Measurements from ENCODE around the gene MRPL34. TPM values are rescaled to one million over a fixed set of nuclear protein-coding genes. Genes with fewer than 3 reads are reported as not detected.
A peak's percentile ranks its signal among the peaks of the same experiment; 100 is the strongest.

The MRPL34 gene
- total RNA-seq, 1 experiment from 2014 or later = 65.8 TPM

GRCh38 chr19:17314007-17314593 is 8.4 kb downstream of the MRPL34 start:
- no TSS peak for BruUV-seq (replicated peaks)
- Mint-ChIP-seq H3K36me3 (ENCODE audit: insufficient read depth, unreplicated experiment) (peaks cover 37% of the 10 kb centered on the region), H3K27me3 (ENCODE audit: insufficient read depth, unreplicated experiment) (no peaks in the 10 kb centered on the region), H3K27ac (ENCODE audit: low read depth, unreplicated experiment) (no peak overlapping the region), H3K4me3 (ENCODE audit: unreplicated experiment) (no peak overlapping the region), H3K4me1 (ENCODE audit: insufficient read depth, unreplicated experiment) (peaks cover 22% of the 10 kb centered on the region), H3K9me3 (ENCODE audit: unreplicated experiment) (no peaks in the 10 kb centered on the region)
- CTCF ChIA-PET = interaction anchor here (0.6 kb wide), 1 partner anchor 34 kb away, joined by 3 read pairs; no protein-coding TSS in a partner anchor
- no peak for DNase-seq (ENCODE audit: unreplicated experiment)
- TF ChIP-seq CTCF (IDR thresholded peaks at IDR 0.05; ENCODE audit: unreplicated experiment) = no peak
- intact Hi-C loops (cut with micrococcal nuclease) = no loop called here
- POLR2A ChIA-PET = interaction anchor here (0.6 kb wide), 1 partner anchor 428 kb away, joined by 3 read pairs; no protein-coding TSS in a partner anchor

GRCh38 chr19:17318966-17319365 is 13.3 kb downstream of the MRPL34 start:
- POLR2A ChIA-PET = interaction anchor here (0.7 kb wide), 1 partner anchor 12 kb away, joined by 3 read pairs; no protein-coding TSS in a partner anchor
- CTCF ChIA-PET = no interaction called here
- no peaks in the 10 kb centered on the region for H3K9me3 Mint-ChIP-seq (ENCODE audit: unreplicated experiment)
- no TSS peak for BruUV-seq (replicated peaks)
- H3K27me3 Mint-ChIP-seq (ENCODE audit: insufficient read depth, unreplicated experiment) = no peaks in the 10 kb centered on the region
- TF ChIP-seq CTCF (IDR thresholded peaks at IDR 0.05; ENCODE audit: unreplicated experiment) = no peak
- no peaks in the 10 kb centered on the region for H3K4me1 Mint-ChIP-seq (ENCODE audit: insufficient read depth, unreplicated experiment)
- H3K27ac Mint-ChIP-seq (ENCODE audit: low read depth, unreplicated experiment) = no peak overlapping the region
- H3K36me3 Mint-ChIP-seq (ENCODE audit: insufficient read depth, unreplicated experiment) = peaks cover 65% of the 10 kb centered on the region
- H3K4me3 Mint-ChIP-seq (ENCODE audit: unreplicated experiment) = no peak overlapping the region
- DNase-seq (ENCODE audit: unreplicated experiment) = no peak
- intact Hi-C loops (cut with micrococcal nuclease) = no loop called here

GRCh38 chr19:17319473-17320238 is 14.0 kb downstream of the MRPL34 start:
- Mint-ChIP-seq H3K27me3 (ENCODE audit: insufficient read depth, unreplicated experiment) (no peaks in the 10 kb centered on the region), H3K27ac (ENCODE audit: low read depth, unreplicated experiment) (no peak overlapping the region), H3K9me3 (ENCODE audit: unreplicated experiment) (no peaks in the 10 kb centered on the region), H3K4me1 (ENCODE audit: insufficient read depth, unreplicated experiment) (no peaks in the 10 kb centered on the region), H3K4me3 (ENCODE audit: unreplicated experiment) (no peak overlapping the region), H3K36me3 (ENCODE audit: insufficient read depth, unreplicated experiment) (peaks cover 63% of the 10 kb centered on the region)
- CTCF ChIA-PET = no interaction called here
- POLR2A ChIA-PET = interaction anchor here (0.7 kb wide), 1 partner anchor 13 kb away, joined by 3 read pairs; no protein-coding TSS in a partner anchor
- DNase-seq (ENCODE audit: unreplicated experiment) = no peak
- no peak for TF ChIP-seq CTCF (IDR thresholded peaks at IDR 0.05; ENCODE audit: unreplicated experiment)
- intact Hi-C loops (cut with micrococcal nuclease) = no loop called here
- TSS peak; percentile 72 for BruUV-seq (replicated peaks)

- Mint-ChIP-seq H3K9me3 (ENCODE audit: unreplicated experiment) (no peaks in the 10 kb centered on the region), H3K36me3 (ENCODE audit: insufficient read depth, unreplicated experiment) (peaks cover 70% of the 10 kb centered on the region), H3K4me1 (ENCODE audit: insufficient read depth, unreplicated experiment) (no peaks in the 10 kb centered on the region), H3K4me3 (ENCODE audit: unreplicated experiment) (no peak overlapping the region), H3K27me3 (ENCODE audit: insufficient read depth, unreplicated experiment) (no peaks in the 10 kb centered on the region), H3K27ac (ENCODE audit: low read depth, unreplicated experiment) (no peak overlapping the region)
- intact Hi-C loops (cut with micrococcal nuclease) = no loop called here
- TF ChIP-seq CTCF (IDR thresholded peaks at IDR 0.05; ENCODE audit: unreplicated experiment) = no peak
- DNase-seq (ENCODE audit: unreplicated experiment) = no peak
- no TSS peak for BruUV-seq (replicated peaks)
- CTCF ChIA-PET = interaction anchor here (0.6 to 1.1 kb wide), 3 partner anchors 13 to 1066 kb away, joined by 3 read pairs; no protein-coding TSS in a partner anchor
- POLR2A ChIA-PET = no interaction called here
Observed at GRCh38 chr19:17320435-17320834, 14.8 kb downstream of the MRPL34 start.
